A549 (cell line): Measurements from ENCODE around the gene RAN. TPM values are rescaled to one million over a fixed set of nuclear protein-coding genes. Genes with fewer than 3 reads are reported as not detected.
"Not testable (repeated sequence)": the region's sequence is repeated elsewhere in the genome, so short reads cannot be mapped to it uniquely, and the experiment has no call there.

Experiments used
- ATAC-seq, 2 experiments: fragments of 200-7000 bp in 1 of 2; fragments of >200 bp in 1 of 2; cut with Nextera tagmentation in 1 of 2; cut with Tn5 transposase in 1 of 2; 3 replicates each; pipeline versions ENCODE4 v1.8.0 to v1.9.1; 2018 to 2020; ENCODE audit warnings: mild to moderate bottlenecking in 1 of 2, moderate library complexity in 1 of 2
- CTCF ChIA-PET: fragments of 300-600 bp; sonication (Branson Sonifier 250); formaldehyde crosslinking; extraction: SDS; loops from one replicate; lab custom pipeline; 2021; ENCODE audit warnings: antibody characterized with exemption, inconsistent platforms; lab: Yijun Ruan, JAX
- POLR2A ChIA-PET: fragments of 350-600 bp; formaldehyde crosslinking; extraction: SDS; loops from one replicate; lab custom pipeline; 2021; ENCODE audit warnings: antibody characterized with exemption, inconsistent platforms; lab: Yijun Ruan, JAX
- DNase-seq, 2 experiments: peaks; one replicate each; pipeline versions ENCODE4 v3.0.0 to v3.0.0-alpha.2; 2011 to 2016; ENCODE audit warnings: low read depth in 1 of 2, low spot score in 1 of 2
- FAIRE-seq: peaks from 2 replicates; lab custom pipeline; 2011; peaks lifted over from hg19 to GRCh38; lab: Jason Lieb, UNC
- H3K27ac ChIP-seq, 2 experiments: fragments of >200 bp; sonication (Bioruptor Twin); formaldehyde crosslinking; 3 replicates each; pipeline ENCODE4 v1.5.1; 2016 to 2017
- H3K4me1 ChIP-seq: fragments of >200 bp; sonication (Bioruptor Twin); formaldehyde crosslinking; 3 replicates; pipeline ENCODE4 v1.6.1; 2016
- H3K4me2 ChIP-seq: fragments of >200 bp; sonication (Bioruptor Twin); formaldehyde crosslinking; 3 replicates; pipeline ENCODE4 v1.6.1; 2016
- H3K4me3 ChIP-seq: fragments of >200 bp; sonication (Bioruptor Twin); formaldehyde crosslinking; 3 replicates; pipeline ENCODE4 v1.5.1; 2016
- H3K9me3 ChIP-seq: fragments of >200 bp; sonication (Bioruptor Twin); formaldehyde crosslinking; 3 replicates; pipeline ENCODE4 v1.6.1; 2016
- BHLHE40 ChIP-seq: IDR thresholded peaks from 2 replicates; pipeline ENCODE4 v1.6.1; 2012; ENCODE audit warnings: low read depth, low read length, inconsistent platforms
- CHD4 ChIP-seq: fragments of 200-600 bp; sonication (generic); IDR thresholded peaks from 2 replicates; pipeline ENCODE4 v1.6.1; 2016; ENCODE audit warnings: antibody characterized with exemption, mild to moderate bottlenecking, borderline replicate concordance
- CTCF ChIP-seq: fragments of >200 bp; sonication (Bioruptor Twin); formaldehyde crosslinking; IDR thresholded peaks from 3 replicates; pipeline ENCODE4 v1.5.1; 2016
- ESRRA ChIP-seq: fragments of 150-350 bp; IDR thresholded peaks from 2 replicates; pipeline ENCODE4 v1.6.1; 2014; ENCODE audit warnings: mild to moderate bottlenecking, low read length, borderline replicate concordance
- GATA3 ChIP-seq: IDR thresholded peaks from 2 replicates; pipeline ENCODE4 v1.6.1; 2012; ENCODE audit warnings: borderline replicate concordance
- HEYL ChIP-seq: fragments of 250-450 bp; sonication (Bioruptor Pico); IDR thresholded peaks from 2 replicates; pipeline ENCODE4 v1.8.0; 2021; ENCODE audit warnings: mild to moderate bottlenecking, moderate library complexity
- KDM1A ChIP-seq: fragments of 200-600 bp; sonication (generic); IDR thresholded peaks from 2 replicates; pipeline ENCODE4 v1.6.1; 2016; ENCODE audit warnings: low read depth, mild to moderate bottlenecking
- KDM5A ChIP-seq: fragments of 200-600 bp; sonication (generic); IDR thresholded peaks from 2 replicates; pipeline ENCODE4 v1.6.1; 2016; ENCODE audit warnings: antibody characterized with exemption, mild to moderate bottlenecking
- MAZ ChIP-seq: fragments of 150-350 bp; IDR thresholded peaks from 2 replicates; pipeline ENCODE4 v1.6.1; 2014; ENCODE audit warnings: antibody characterized with exemption, low read depth, low read length, borderline replicate concordance
- NR3C1 ChIP-seq: fragments of >200 bp; sonication (Bioruptor Twin); formaldehyde crosslinking; IDR thresholded peaks from 3 replicates; pipeline ENCODE4 v1.6.1; 2017
- PBX3 ChIP-seq: IDR thresholded peaks from 2 replicates; pipeline ENCODE4 v1.6.1; 2012
- ZFP36 ChIP-seq: fragments of 450-650 bp; IDR thresholded peaks from 2 replicates; pipeline ENCODE4 v1.6.1; 2014; ENCODE audit warnings: borderline replicate concordance; ENCODE audit not compliant: partially characterized antibody
- WGBS: methylation state at CpG from one replicate; pipeline ENCODE4 v1.1.6; 2017; ENCODE audit errors: missing lambda C conversion rate; 5-methylcytosine and 5-hydroxymethylcytosine counted together
- polyA plus RNA-seq, 4 experiments: library from polyadenylated mRNA; depleted of rRNA in 3 of 4; stranded (reverse); fragments of >200 nt; fragmentation: RNase III in 1 of 4; extraction: RNeasy Plus Mini Kit Qiagen cat#74134 plus additional on column Dnase treatment in 1 of 4; gene quantifications; 2 replicates in 3 of 4; 3 replicates in 1 of 4; pipeline ENCODE4 v1.2.3, GENCODE V29; 2011 to 2017

RAN gene
- polyA plus RNA-seq, 2 of the 4 experiments (the other 2 are of a cell fraction) = 1,941 to 3,303 TPM

- 81% methylated on average over 11 of the region's 11 CpGs for WGBS
- peaks cover 17% of the 10 kb centered on the region for H3K4me1 ChIP-seq
- no peak for DNase-seq
- peak overlapping the region; percentile 83 for H3K4me2 ChIP-seq
- TF ChIP-seq BHLHE40 = 0 out of 2 replicates have a peak, but pooled peaks have one; percentile 2
- no peak for TF ChIP-seq KDM1A
- TF ChIP-seq, all 56 proteins: peak for 1
- ChIA-PET CTCF (interaction anchor here (1.0 to 2.6 kb wide), 5 partner anchors 9 to 77 kb away, joined by 3 to 9 read pairs (median 4); no protein-coding TSS in a partner anchor), POLR2A (no interaction called here)
- Histone ChIP-seq H3K27ac (peak overlapping the region; percentile 94 to 96), H3K9me3 (no peaks in the 10 kb centered on the region), H3K4me3 (no peak overlapping the region)
- ATAC-seq (no peak), FAIRE-seq (no peak)
Measured at GRCh38 chr12:130839770-130840404, 32.0 kb upstream of the RAN start.

GRCh38 chr12:130846369-130846768, 25.5 kb upstream of the RAN start:
- ChIA-PET CTCF (interaction anchor here (0.5 kb wide), 1 partner anchor 259 kb away, joined by 4 read pairs; no protein-coding TSS in a partner anchor), POLR2A (no interaction called here)
- no peak for FAIRE-seq
- no peak overlapping the region for H3K4me3 ChIP-seq
- TF ChIP-seq KDM5A (no peak), ESRRA (no peak), KDM1A (no peak), PBX3 (no peak), CTCF (no peak), CHD4 (no peak)
- TF ChIP-seq, all 56 proteins: peak for 0
- DNase-seq (no peak), ATAC-seq (no peak)
- Histone ChIP-seq H3K4me2 (no peak overlapping the region), H3K4me1 (peaks cover 10% of the 10 kb centered on the region; the same call in 1 of the 3 replicates), H3K9me3 (peaks cover 2% of the 10 kb centered on the region; the same call in 1 of the 3 replicates), H3K27ac (no peak overlapping the region)

- TF ChIP-seq ZFP36 = no peak
- no peak for TF ChIP-seq HEYL (CRISPR knock-in tag)
- TF ChIP-seq MAZ = no peak
- TF ChIP-seq NR3C1 = no peak
- TF ChIP-seq CTCF = no peak
- no peak for TF ChIP-seq GATA3
- Histone ChIP-seq H3K4me1 (peaks cover 10% of the 10 kb centered on the region; the same call in 1 of the 3 replicates), H3K4me2 (no peak overlapping the region), H3K9me3 (peaks cover 2% of the 10 kb centered on the region; the same call in 1 of the 3 replicates), H3K4me3 (no peak overlapping the region), H3K27ac (no peak overlapping the region)
- no peak for DNase-seq
- FAIRE-seq = no peak
- CTCF ChIA-PET = interaction anchor here (0.5 kb wide), 1 partner anchor 258 kb away, joined by 4 read pairs; no protein-coding TSS in a partner anchor
- ATAC-seq = no peak
- POLR2A ChIA-PET = no interaction called here
- 62% methylated on average over 7 of the region's 7 CpGs for WGBS
Measured at GRCh38 chr12:130847112-130847511, 24.8 kb upstream of the RAN start.

- FAIRE-seq, POLR2A ChIA-PET, H3K9me3 ChIP-seq, H3K27ac ChIP-seq, DNase-seq, H3K4me1 ChIP-seq, H3K4me3 ChIP-seq, H3K4me2 ChIP-seq, ATAC-seq: not testable (repeated sequence)
- CTCF ChIA-PET = interaction anchor here (1.0 kb wide), 2 partner anchors 8 to 23 kb away, joined by 3 to 5 read pairs; no protein-coding TSS in a partner anchor
- 85% methylated on average over 6 of the region's 6 CpGs for WGBS
Measured at GRCh38 chr12:130848105-130848504, 23.8 kb upstream of the RAN start.
